GM13977 (cell line): Measurements from ENCODE around the gene KHDRBS1.

Source experiments
- DNase-seq: peaks from one replicate; pipeline ENCODE4 v3.0.0; 2012; ENCODE audit warnings: low spot score
- CTCF ChIP-seq: IDR thresholded peaks from 2 replicates; pipeline ENCODE4 v1.5.1; 2012; ENCODE audit warnings: mild to moderate bottlenecking, control low read depth; ENCODE audit not compliant: insufficient read depth; ENCODE audit errors: extremely low read depth, missing control alignments
- in situ Hi-C: fragments of 300-500 bp; cut with MboI; formaldehyde crosslinking; loops from one replicate; pipeline ENCODE4 v1.12.0; 2022; ENCODE audit warnings: low sequenced_read_pairs, low pct_unique_long_range_greater_than_20kb, mixed read lengths, inconsistent platforms; ENCODE audit not compliant: unreplicated experiment

Gene KHDRBS1

GRCh38 chr1:32013386-32014198 lies at the start of gene KHDRBS1:
Gene KHDRBS1, plus strand, starts transcription at chr1:32013868. Its CDS starts 128 bp downstream, at chr1:32013996.
- in situ Hi-C loops: no loop called here
- no peak for TF ChIP-seq CTCF
- DNase-seq: peak; percentile 100

- in situ Hi-C loops: loop anchor here (25.0 kb wide), 1 partner anchor 309 kb away; no protein-coding TSS in a partner anchor
- DNase-seq: no peak
- TF ChIP-seq CTCF: no peak
Measured at GRCh38 chr1:31970873-31971272, 42.8 kb upstream of the KHDRBS1 start.

- in situ Hi-C loops: no loop called here
- no peak for TF ChIP-seq CTCF
- no peak for DNase-seq
Measured at GRCh38 chr1:31976401-31976800, 37.3 kb upstream of the KHDRBS1 start.

GRCh38 chr1:31977385-31978131 lies 36.1 kb upstream of the KHDRBS1 start:
- TF ChIP-seq CTCF: peak; percentile 33
- DNase-seq: no peak
- in situ Hi-C loops: no loop called here

GRCh38 chr1:31978843-31979400 lies 34.7 kb upstream of the KHDRBS1 start:
- in situ Hi-C loops: no loop called here
- DNase-seq: no peak
- TF ChIP-seq CTCF: no peak

- no peak for DNase-seq
- in situ Hi-C loops: no loop called here
- TF ChIP-seq CTCF: no peak
Measured at GRCh38 chr1:31980835-31981455, 32.7 kb upstream of the KHDRBS1 start.
